HG03280 (cell line): ENCODE data around the gene DPEP2.
"Not testable (repeated sequence)": the region's sequence is repeated elsewhere in the genome, so short reads cannot be mapped to it uniquely, and the experiment has no call there.

Experiments
- ATAC-seq: cut with Tn5 transposase; IDR thresholded peaks from one replicate; pipeline ENCODE4 v1.9.1; 2021; ENCODE audit warnings: mild to moderate bottlenecking, moderate library complexity; ENCODE audit not compliant: unreplicated experiment

The DPEP2 gene

GRCh38 chr16:67977469-67978227 is 21.6 kb downstream of the DPEP2 start:
- no peak for ATAC-seq

DNA sequence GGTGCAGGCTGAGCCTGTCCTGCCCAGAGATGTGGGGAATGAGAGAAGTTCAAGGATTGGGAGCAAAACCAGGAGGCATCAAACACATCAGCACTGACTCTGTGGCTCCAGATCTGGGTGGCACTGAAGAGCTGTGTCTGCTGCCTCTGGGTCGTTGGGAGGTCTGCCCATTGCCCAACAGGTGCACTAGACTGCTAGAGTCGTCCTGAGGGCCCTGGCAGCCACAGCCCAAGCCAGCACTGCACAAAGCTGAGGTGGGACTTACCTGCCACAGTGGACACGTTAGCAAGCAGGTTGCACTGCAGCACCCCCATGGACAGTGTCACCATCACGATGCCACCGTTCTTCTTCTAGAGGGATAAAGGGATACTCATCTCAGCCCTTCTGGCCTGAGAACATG is 22.3 kb downstream of the DPEP2 start:
- ATAC-seq = no peak

DNA sequence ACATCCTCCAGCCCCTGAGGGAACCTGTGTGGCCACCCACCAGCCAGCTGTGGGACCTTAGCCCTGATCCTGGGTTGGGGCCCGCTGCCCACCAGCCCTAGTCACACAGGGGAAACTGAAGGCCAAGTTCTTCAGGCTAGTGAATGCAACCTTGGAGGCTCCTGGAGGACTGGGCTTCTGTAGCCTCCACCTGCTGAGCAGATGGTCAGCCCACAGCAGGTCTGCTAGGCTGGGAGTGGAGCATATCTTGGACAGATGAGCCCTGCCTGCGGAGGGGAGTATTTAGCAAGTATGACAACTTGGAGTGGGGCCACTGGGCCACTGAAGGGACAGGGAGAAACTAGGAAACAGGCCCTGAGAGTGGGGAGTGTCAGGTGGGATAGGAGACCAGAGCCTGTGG is 23.1 kb downstream of the DPEP2 start:
- no peak for ATAC-seq

DNA sequence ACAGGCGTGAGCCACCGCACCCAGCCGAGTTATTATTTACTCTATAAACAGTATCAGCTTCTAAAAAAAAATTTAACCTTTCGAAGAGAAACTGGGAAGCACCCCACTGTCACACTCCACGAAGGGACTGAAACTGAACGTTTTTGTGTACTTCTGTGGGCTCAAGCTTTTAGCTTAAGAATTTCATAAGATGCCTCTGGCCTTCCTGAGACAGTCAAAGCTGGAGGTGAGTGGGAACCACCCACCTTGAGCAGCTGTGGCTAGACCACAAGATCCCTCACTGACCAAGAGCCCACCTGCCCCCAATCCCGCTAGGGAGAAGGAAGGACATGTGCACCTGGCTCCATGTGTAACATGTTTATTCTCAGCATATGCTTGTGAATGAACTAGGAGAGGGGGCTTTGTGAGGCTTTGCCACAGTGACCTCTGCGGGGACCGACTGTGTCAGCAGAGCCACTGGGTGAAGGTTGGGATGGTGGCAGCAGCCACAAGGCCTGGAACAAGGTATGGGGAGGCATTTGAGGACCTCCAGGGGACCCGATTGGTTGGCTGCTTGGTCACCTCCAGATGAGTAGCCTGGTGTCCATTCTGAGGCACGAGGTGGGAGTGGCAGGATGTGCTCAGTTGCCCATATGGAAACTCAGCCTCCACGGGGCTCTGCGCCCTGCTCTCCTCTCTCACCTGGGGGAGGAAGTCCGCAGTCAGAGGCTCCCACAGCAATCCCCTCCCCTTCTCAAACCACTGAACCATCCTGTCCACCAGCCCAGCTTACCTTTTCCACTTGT is 23.8 kb downstream of the DPEP2 start:
- no peak for ATAC-seq

- ATAC-seq = not testable (repeated sequence)
These were observed 27.0 kb downstream of the DPEP2 start for GRCh38 chr16:67972285-67972684.

DNA sequence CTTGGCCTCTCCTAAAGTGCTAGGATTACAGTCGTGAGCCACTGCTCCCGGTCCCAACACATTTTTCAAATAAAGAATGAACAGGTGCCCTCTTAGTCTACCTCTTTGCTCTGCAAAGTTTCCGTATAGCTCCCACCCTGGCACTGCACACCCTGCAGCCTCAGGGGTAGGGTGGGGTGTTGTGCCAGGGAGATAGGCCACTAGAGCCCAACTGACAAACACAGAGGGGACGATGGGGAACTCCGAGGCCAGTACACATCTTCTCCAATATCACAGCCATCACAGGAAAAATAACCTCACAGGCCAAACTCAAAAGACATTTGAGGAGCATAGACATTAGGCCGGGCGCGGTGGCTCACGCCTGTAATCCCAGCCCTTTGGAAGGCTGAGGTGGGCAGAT is 28.2 kb downstream of the DPEP2 start:
- no peak for ATAC-seq

DNA sequence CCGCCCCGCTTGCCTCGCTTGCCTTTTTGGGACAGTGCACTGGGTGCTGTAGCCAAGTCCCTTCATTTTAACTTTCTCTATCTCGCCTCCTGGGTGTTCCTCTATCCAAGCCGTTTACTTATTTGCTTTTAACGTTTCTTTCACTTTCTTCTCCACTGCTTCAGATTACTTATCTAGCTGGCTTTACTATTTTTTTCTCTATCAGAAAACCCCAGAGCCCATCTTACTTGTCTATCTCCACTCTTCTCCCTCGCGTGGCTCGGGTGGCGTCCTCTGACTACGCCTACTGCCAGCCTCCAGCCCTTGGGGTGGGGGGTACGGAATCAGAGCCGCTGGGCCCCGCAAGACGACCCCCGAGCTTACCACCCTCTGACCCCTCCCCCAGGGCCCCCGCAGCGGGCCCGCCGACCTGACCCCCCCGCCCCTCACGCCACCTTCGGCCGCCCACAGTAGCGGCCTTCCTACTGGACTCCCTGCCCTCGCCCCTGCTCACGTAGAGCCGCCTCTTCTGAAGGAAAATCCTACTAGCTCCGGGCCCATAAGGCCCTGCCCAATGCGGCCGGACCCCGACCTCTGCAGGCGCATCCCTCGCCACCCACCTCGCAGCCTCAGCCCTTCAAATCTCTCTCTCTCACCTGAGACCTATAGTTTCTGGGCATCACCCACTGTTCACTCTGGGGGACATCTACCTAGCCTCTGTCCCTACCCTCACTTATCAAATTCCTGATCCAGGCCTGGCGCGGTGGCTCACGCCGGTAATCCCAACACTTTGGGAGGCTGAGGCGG is 29.8 kb downstream of the DPEP2 start:
- no peak for ATAC-seq

GRCh38 chr16:67968400-67969253 is 30.7 kb downstream of the DPEP2 start, which contains the start of gene SLC12A4:
Gene SLC12A4, minus strand, starts transcription at chr16:67968637. Its CDS starts 84 bp downstream, at chr16:67968553.
- peak; percentile 88 for ATAC-seq

DNA sequence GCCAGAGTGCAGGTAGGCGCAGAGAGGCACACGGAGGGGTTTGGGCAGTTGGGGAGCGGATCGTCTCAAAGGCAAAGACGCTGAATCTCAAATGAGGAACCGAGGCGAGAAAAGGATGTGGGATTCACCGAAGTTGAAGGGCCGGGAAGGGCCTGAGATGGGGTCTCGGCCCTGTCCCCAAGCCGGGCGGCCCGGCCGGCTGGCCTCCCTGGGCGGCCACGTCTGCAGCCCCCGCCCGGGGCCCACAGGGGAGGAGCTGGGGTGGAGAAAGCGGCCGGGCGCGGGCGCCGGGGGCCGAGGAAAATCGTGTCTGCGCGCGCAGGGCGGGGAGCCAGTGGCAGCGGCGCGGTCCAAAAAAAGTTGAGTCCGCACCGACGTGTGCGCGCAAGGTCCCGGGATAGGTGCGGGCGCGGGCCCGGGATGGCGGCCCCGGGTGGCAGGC is 31.3 kb downstream of the DPEP2 start:
- peak; percentile 24 for ATAC-seq

GRCh38 chr16:67967183-67967957 is 31.9 kb downstream of the DPEP2 start:
- no peak for ATAC-seq

GRCh38 chr16:67966549-67967182 is 32.6 kb downstream of the DPEP2 start:
- ATAC-seq = no peak

- ATAC-seq = no peak
These were observed 33.4 kb downstream of the DPEP2 start for GRCh38 chr16:67965668-67966548.

GRCh38 chr16:67964477-67965131 is 34.7 kb downstream of the DPEP2 start:
- no peak for ATAC-seq

- ATAC-seq = no peak
These were observed 35.5 kb downstream of the DPEP2 start for GRCh38 chr16:67963662-67964321.

GRCh38 chr16:67963292-67963661 is 36.0 kb downstream of the DPEP2 start:
- no peak for ATAC-seq

DNA sequence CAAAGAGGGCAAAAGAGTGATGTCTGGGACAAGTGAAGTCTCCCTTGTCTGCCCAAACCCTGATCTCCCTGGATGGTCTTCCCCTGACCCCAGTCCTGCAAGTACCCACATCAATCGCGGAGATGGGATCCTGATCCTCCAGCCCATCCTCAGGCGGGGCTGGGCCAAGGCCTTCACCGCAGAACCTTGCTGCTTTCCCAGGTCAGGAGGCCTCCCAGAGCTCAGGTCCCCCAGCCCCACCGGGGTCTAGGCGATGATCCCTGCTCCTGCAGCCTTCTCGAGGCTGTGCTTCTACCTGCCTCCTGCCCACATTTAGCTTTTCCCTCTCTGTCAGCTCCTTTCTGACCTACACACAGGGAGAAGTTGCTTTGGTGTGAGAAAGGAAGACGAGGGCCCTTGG is 37.1 kb downstream of the DPEP2 start:
- ATAC-seq = no peak

- ATAC-seq = no peak
These were observed 37.7 kb downstream of the DPEP2 start for GRCh38 chr16:67961551-67961957.
